ENCODE measurements around the gene CCDC9.

Gene CCDC9

GRCh38 chr19:47255879-47256692 is at the start of gene CCDC9:
CCDC9 (plus strand) TSS chr19:47256525; CDS start chr19:47258401, 1,876 bp downstream.
- peak; percentile 88 for DNase-seq (ENCODE audit: low read depth)

GRCh38 chr19:47209319-47210179 is 46.8 kb upstream of the CCDC9 start:
- no peak overlapping the region for H3K4me3 ChIP-seq (ENCODE audit: low read depth, low read length)
- no peak for DNase-seq (ENCODE audit: low read depth)
- in situ Hi-C loops (cut with HindIII; ENCODE audit: low sequenced_read_pairs): loop anchor here (5.0 kb wide), 1 partner anchor 42 kb away; no protein-coding TSS in a partner anchor
- no peak for TF ChIP-seq CTCF (IDR thresholded peaks at IDR 0.05; ENCODE audit: low read depth, low read length, missing control alignments)

More at GRCh38 chr19:47255879-47256692, at the start of gene CCDC9:
- no peak for TF ChIP-seq CTCF (IDR thresholded peaks at IDR 0.05; ENCODE audit: low read depth, low read length, missing control alignments)
- in situ Hi-C loops (cut with HindIII; ENCODE audit: low sequenced_read_pairs): no loop called here
- peak within 1 kb of the TSS; percentile 60 for H3K4me3 ChIP-seq (ENCODE audit: low read depth, low read length)

GRCh38 chr19:47210180-47210490 is 46.2 kb upstream of the CCDC9 start:
- H3K4me3 ChIP-seq (ENCODE audit: low read depth, low read length): no peak overlapping the region
- in situ Hi-C loops (cut with HindIII; ENCODE audit: low sequenced_read_pairs): loop anchor here (5.0 kb wide), 1 partner anchor 43 kb away; no protein-coding TSS in a partner anchor
- no peak for DNase-seq (ENCODE audit: low read depth)
- no peak for TF ChIP-seq CTCF (IDR thresholded peaks at IDR 0.05; ENCODE audit: low read depth, low read length, missing control alignments)

GRCh38 chr19:47210689-47211316 is 45.5 kb upstream of the CCDC9 start:
- no peak overlapping the region for H3K4me3 ChIP-seq (ENCODE audit: low read depth, low read length)
- in situ Hi-C loops (cut with HindIII; ENCODE audit: low sequenced_read_pairs): loop anchor here (5.0 kb wide), 1 partner anchor 44 kb away; no protein-coding TSS in a partner anchor
- TF ChIP-seq CTCF (IDR thresholded peaks at IDR 0.05; ENCODE audit: low read depth, low read length, missing control alignments): peak; percentile 76
- DNase-seq (ENCODE audit: low read depth): peak; percentile 64

- TF ChIP-seq CTCF (IDR thresholded peaks at IDR 0.05; ENCODE audit: low read depth, low read length, missing control alignments): no peak
- in situ Hi-C loops (cut with HindIII; ENCODE audit: low sequenced_read_pairs): no loop called here
- DNase-seq (ENCODE audit: low read depth): no peak
- H3K4me3 ChIP-seq (ENCODE audit: low read depth, low read length): no peak overlapping the region
Observed at GRCh38 chr19:47215581-47215980, 40.7 kb upstream of the CCDC9 start.

Measured in astrocyte of the cerebellum (primary cell).